Measurements from ENCODE around the gene B4GAT1. TPM values are rescaled to one million over a fixed set of nuclear protein-coding genes. Genes with fewer than 3 reads are reported as not detected.
"Not testable (repeated sequence)": the region's sequence is repeated elsewhere in the genome, so short reads cannot be mapped to it uniquely, and the experiment has no call there.

Gene B4GAT1
- polyA plus RNA-seq, 2 donors = 4.9 to 7.0 TPM

GRCh38 chr11:66324664-66325063, 22.8 kb downstream of the B4GAT1 start:
- H3K4me3 ChIP-seq (ENCODE audit: low read depth in 1 of 2, low read length in 2 of 2) = no peak overlapping the region
- no peaks in the 10 kb centered on the region for H3K27me3 ChIP-seq (ENCODE audit: control insufficient read depth in 1 of 2, insufficient read depth in 2 of 2, low read length in 2 of 2)
- H3K36me3 ChIP-seq (ENCODE audit: control insufficient read depth in 2 of 2, insufficient read depth in 2 of 2, low read length in 1 of 2) = no peaks in the 10 kb centered on the region
- H3K4me1 ChIP-seq (ENCODE audit: control insufficient read depth in 2 of 2, insufficient read depth in 2 of 2, low read length in 1 of 2) = peaks cover 0 to 13% of the 10 kb centered on the region in 2 donors
- 65% methylated on average over 10 of the region's 10 CpGs for WGBS, 2 donors
- no peaks in the 10 kb centered on the region for H3K9me3 ChIP-seq (ENCODE audit: control insufficient read depth in 2 of 2, insufficient read depth in 1 of 2, low read depth in 1 of 2, low read length in 1 of 2)
- no peak overlapping the region for H3K27ac ChIP-seq (ENCODE audit: low read depth in 2 of 2, low read length in 1 of 2)

DNA sequence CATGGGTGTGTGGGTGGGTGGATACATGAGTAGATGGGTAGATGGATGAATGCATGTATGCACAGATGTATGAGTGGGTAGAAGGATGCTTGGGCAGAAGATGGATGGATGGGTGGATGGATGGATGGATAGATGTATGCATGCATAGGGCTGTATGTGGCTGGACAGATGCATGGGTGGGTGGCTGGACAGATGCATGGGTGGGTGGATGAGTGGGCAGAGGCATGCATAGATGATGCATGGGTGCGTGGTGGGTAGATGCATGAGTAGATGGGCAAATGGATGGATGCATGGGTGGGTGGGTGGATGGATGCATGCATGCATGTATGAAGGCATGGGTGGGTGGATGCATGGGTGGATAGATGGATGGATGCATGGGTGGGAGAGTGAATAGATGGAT, 23.7 kb downstream of the B4GAT1 start:
- H3K36me3 ChIP-seq (ENCODE audit: control insufficient read depth in 2 of 2, insufficient read depth in 2 of 2, low read length in 1 of 2) = no peaks in the 10 kb centered on the region
- no peaks in the 10 kb centered on the region for H3K9me3 ChIP-seq (ENCODE audit: control insufficient read depth in 2 of 2, insufficient read depth in 1 of 2, low read depth in 1 of 2, low read length in 1 of 2)
- 98 to 100% methylated on average over 1 of the region's 1 CpG for WGBS, 2 donors
- H3K27me3 ChIP-seq (ENCODE audit: control insufficient read depth in 1 of 2, insufficient read depth in 2 of 2, low read length in 2 of 2) = no peaks in the 10 kb centered on the region
- peaks cover 0 to 13% of the 10 kb centered on the region in 2 donors for H3K4me1 ChIP-seq (ENCODE audit: control insufficient read depth in 2 of 2, insufficient read depth in 2 of 2, low read length in 1 of 2)
- no peak overlapping the region for H3K4me3 ChIP-seq (ENCODE audit: low read depth in 1 of 2, low read length in 2 of 2)
- no peak overlapping the region for H3K27ac ChIP-seq (ENCODE audit: low read depth in 2 of 2, low read length in 1 of 2)

DNA sequence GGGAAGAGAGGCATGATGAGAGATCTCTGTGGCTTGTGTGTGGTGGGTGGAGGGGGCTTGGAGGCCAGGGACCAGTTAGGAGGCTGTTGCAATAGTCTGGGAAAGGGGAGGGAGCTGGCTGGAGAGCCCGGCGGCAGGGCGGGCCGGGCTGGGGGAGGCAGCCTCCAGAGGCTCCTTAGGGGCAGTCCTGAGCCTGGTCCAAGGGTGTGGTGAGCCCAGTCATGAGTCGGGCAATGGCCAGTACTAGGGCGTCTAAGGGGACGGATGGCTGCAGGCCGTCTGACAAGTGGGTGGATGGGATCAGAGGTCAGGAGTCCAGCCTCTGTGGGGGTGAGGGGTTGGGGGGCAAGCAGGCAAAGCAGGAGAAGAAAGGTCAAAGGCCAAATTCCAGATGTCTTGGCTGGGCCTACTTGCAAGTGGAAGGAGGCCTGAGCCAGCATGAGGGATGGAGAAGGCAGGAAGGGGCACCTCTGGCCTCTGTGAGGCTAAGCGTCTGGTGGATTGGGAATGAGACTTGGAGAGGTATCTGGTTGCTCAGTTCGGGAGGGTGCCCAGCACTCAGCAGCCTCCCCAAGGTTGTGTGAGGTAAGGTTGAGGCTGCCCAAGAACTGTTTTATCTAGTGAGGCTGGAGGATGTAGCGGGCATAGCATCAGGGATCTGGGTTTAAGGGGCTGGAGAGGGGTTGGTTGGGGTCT, 24.5 kb downstream of the B4GAT1 start:
- no peak overlapping the region for H3K27ac ChIP-seq (ENCODE audit: low read depth in 2 of 2, low read length in 1 of 2)
- peaks cover 0 to 15% of the 10 kb centered on the region in 2 donors for H3K4me1 ChIP-seq (ENCODE audit: control insufficient read depth in 2 of 2, insufficient read depth in 2 of 2, low read length in 1 of 2)

DNA sequence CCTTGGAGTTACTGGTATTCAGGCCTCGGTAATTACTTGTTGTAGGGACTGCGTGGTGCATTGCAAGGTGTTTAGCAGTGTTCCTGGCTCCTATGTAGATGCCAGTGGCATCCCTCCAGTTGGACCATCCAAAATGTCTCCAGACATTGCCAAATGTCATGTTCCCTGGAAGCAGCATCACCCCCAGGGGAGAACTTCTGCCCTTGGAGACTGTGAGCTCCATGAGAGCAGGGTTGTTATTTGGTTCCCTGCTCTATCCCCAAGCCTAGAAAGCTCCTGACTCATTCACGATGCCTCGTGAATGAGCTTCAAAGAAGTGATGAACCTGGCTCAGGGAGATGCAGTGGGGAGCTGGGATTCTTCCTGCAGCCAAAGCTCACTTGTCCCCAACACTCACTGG, 25.8 kb downstream of the B4GAT1 start:
- H3K4me3 ChIP-seq (ENCODE audit: low read depth in 1 of 2, low read length in 2 of 2) = no peak overlapping the region
- no peaks in the 10 kb centered on the region for H3K36me3 ChIP-seq (ENCODE audit: control insufficient read depth in 2 of 2, insufficient read depth in 2 of 2, low read length in 1 of 2)
- H3K27me3 ChIP-seq (ENCODE audit: control insufficient read depth in 1 of 2, insufficient read depth in 2 of 2, low read length in 2 of 2) = no peaks in the 10 kb centered on the region
- no peak overlapping the region for H3K27ac ChIP-seq (ENCODE audit: low read depth in 2 of 2, low read length in 1 of 2)
- no peaks in the 10 kb centered on the region for H3K9me3 ChIP-seq (ENCODE audit: control insufficient read depth in 2 of 2, insufficient read depth in 1 of 2, low read depth in 1 of 2, low read length in 1 of 2)
- WGBS, 2 donors = 58 to 77% methylated on average over 4 of the region's 4 CpGs
- peaks cover 5 to 18% of the 10 kb centered on the region in 2 donors for H3K4me1 ChIP-seq (ENCODE audit: control insufficient read depth in 2 of 2, insufficient read depth in 2 of 2, low read length in 1 of 2)

More for the DNA sequence above, 24.5 kb downstream of the B4GAT1 start:
- Histone ChIP-seq H3K4me3 (ENCODE audit: low read depth in 1 of 2, low read length in 2 of 2) (no peak overlapping the region), H3K9me3 (ENCODE audit: control insufficient read depth in 2 of 2, insufficient read depth in 1 of 2, low read depth in 1 of 2, low read length in 1 of 2) (no peaks in the 10 kb centered on the region), H3K27me3 (ENCODE audit: control insufficient read depth in 1 of 2, insufficient read depth in 2 of 2, low read length in 2 of 2) (no peaks in the 10 kb centered on the region), H3K36me3 (ENCODE audit: control insufficient read depth in 2 of 2, insufficient read depth in 2 of 2, low read length in 1 of 2) (no peaks in the 10 kb centered on the region)
- WGBS, 2 donors = 69 to 79% methylated on average over 11 of the region's 11 CpGs

DNA sequence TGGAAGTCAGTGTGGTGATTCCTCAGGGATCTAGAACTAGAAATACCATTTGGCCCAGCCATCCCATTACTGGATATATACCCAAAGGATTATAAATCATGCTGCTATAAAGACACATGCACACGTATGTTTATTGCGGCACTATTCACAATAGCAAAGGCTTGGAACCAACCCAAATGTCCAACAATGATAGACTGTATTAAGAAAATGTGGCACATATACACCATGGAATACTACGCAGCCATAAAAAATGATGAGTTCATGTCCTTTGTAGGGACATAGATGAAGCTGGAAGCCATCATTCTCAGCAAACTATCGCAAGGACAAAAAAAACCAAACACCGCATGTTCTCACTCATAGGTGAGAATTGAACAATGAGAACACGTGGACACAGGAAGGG, 26.7 kb downstream of the B4GAT1 start:
- WGBS, 2 donors = 90 to 93% methylated on average over 6 of the region's 6 CpGs
- not testable (repeated sequence) for H3K36me3 ChIP-seq (ENCODE audit: control insufficient read depth in 2 of 2, insufficient read depth in 2 of 2, low read length in 1 of 2); H3K4me3 ChIP-seq (ENCODE audit: low read depth in 1 of 2, low read length in 2 of 2); H3K27me3 ChIP-seq (ENCODE audit: control insufficient read depth in 1 of 2, insufficient read depth in 2 of 2, low read length in 2 of 2); H3K9me3 ChIP-seq (ENCODE audit: control insufficient read depth in 2 of 2, insufficient read depth in 1 of 2, low read depth in 1 of 2, low read length in 1 of 2); H3K27ac ChIP-seq (ENCODE audit: low read depth in 2 of 2, low read length in 1 of 2)
- H3K4me1 ChIP-seq (ENCODE audit: control insufficient read depth in 2 of 2, insufficient read depth in 2 of 2, low read length in 1 of 2) = peaks cover 9 to 25% of the 10 kb centered on the region in 2 donors

GRCh38 chr11:66320289-66320688, 27.1 kb downstream of the B4GAT1 start:
- H3K4me1 ChIP-seq (ENCODE audit: control insufficient read depth in 2 of 2, insufficient read depth in 2 of 2, low read length in 1 of 2) = peaks cover 9 to 22% of the 10 kb centered on the region in 2 donors
- not testable (repeated sequence) for H3K36me3 ChIP-seq (ENCODE audit: control insufficient read depth in 2 of 2, insufficient read depth in 2 of 2, low read length in 1 of 2); H3K27me3 ChIP-seq (ENCODE audit: control insufficient read depth in 1 of 2, insufficient read depth in 2 of 2, low read length in 2 of 2); H3K9me3 ChIP-seq (ENCODE audit: control insufficient read depth in 2 of 2, insufficient read depth in 1 of 2, low read depth in 1 of 2, low read length in 1 of 2); H3K4me3 ChIP-seq (ENCODE audit: low read depth in 1 of 2, low read length in 2 of 2); H3K27ac ChIP-seq (ENCODE audit: low read depth in 2 of 2, low read length in 1 of 2)
- 83 to 97% methylated on average over 1 to 2 of the region's 2 CpGs for WGBS, 2 donors

GRCh38 chr11:66318600-66318970, 28.8 kb downstream of the B4GAT1 start:
- peak overlapping the region; percentile 50 to 74 for H3K27ac ChIP-seq (ENCODE audit: low read depth in 2 of 2, low read length in 1 of 2)
- 74% methylated on average over 3 of the region's 3 CpGs for WGBS, 2 donors
- peaks cover 9 to 25% of the 10 kb centered on the region in 2 donors for H3K4me1 ChIP-seq (ENCODE audit: control insufficient read depth in 2 of 2, insufficient read depth in 2 of 2, low read length in 1 of 2)
- H3K36me3 ChIP-seq (ENCODE audit: control insufficient read depth in 2 of 2, insufficient read depth in 2 of 2, low read length in 1 of 2) = no peaks in the 10 kb centered on the region
- H3K9me3 ChIP-seq (ENCODE audit: control insufficient read depth in 2 of 2, insufficient read depth in 1 of 2, low read depth in 1 of 2, low read length in 1 of 2) = no peaks in the 10 kb centered on the region
- H3K4me3 ChIP-seq (ENCODE audit: low read depth in 1 of 2, low read length in 2 of 2) = no peak overlapping the region
- no peaks in the 10 kb centered on the region for H3K27me3 ChIP-seq (ENCODE audit: control insufficient read depth in 1 of 2, insufficient read depth in 2 of 2, low read length in 2 of 2)

DNA sequence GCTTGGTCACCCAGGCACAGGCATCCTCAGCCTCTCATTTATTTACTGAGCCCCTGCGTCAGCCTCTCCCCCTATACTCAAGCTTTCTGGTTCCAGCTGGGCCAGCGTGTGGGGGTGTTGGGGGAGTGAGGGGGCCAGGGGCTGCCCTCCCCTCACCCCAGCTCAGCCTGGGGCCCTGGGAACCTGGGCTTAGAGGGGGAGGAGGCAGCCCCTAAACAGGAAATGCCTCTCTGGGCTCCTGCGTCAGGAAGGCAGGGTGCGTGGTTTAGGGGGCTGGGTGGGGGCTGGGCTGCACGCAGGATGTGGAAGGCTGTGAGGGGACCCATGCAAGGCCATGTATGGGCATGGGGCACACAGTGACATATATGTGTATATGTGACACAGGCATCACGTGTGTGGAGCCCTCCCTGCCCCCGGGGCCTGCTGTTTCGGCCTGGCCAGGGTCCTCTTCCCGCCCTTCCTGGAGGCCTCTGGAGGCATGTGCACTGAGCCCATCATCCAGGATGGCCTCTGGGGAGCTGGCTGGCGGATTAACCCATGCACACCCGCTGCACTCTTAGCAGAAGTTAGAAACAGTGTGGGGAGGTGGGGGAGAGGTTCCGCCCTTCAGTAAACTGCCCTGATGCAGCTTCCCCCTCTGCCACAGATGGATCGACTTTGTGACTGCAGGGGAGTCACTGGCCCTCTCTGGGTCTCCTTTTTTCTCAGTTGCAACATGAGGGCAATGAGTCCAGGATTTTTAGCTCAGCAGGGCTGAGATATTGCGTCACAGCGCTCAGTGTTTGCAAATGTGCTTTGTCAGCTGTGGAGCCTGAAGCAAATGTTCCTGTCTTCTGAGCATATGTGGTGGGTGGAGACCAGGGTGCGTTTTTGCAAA, 29.5 kb downstream of the B4GAT1 start:
- Histone ChIP-seq H3K9me3 (ENCODE audit: control insufficient read depth in 2 of 2, insufficient read depth in 1 of 2, low read depth in 1 of 2, low read length in 1 of 2) (no peaks in the 10 kb centered on the region), H3K4me1 (ENCODE audit: control insufficient read depth in 2 of 2, insufficient read depth in 2 of 2, low read length in 1 of 2) (peaks cover 9 to 26% of the 10 kb centered on the region in 2 donors), H3K27me3 (ENCODE audit: control insufficient read depth in 1 of 2, insufficient read depth in 2 of 2, low read length in 2 of 2) (no peaks in the 10 kb centered on the region), H3K4me3 (ENCODE audit: low read depth in 1 of 2, low read length in 2 of 2) (no peak overlapping the region), H3K36me3 (ENCODE audit: control insufficient read depth in 2 of 2, insufficient read depth in 2 of 2, low read length in 1 of 2) (no peaks in the 10 kb centered on the region), H3K27ac (ENCODE audit: low read depth in 2 of 2, low read length in 1 of 2) (peak overlapping the region; percentile 74 to 84)
- 30 to 34% methylated on average over 16 of the region's 16 CpGs for WGBS, 2 donors

DNA sequence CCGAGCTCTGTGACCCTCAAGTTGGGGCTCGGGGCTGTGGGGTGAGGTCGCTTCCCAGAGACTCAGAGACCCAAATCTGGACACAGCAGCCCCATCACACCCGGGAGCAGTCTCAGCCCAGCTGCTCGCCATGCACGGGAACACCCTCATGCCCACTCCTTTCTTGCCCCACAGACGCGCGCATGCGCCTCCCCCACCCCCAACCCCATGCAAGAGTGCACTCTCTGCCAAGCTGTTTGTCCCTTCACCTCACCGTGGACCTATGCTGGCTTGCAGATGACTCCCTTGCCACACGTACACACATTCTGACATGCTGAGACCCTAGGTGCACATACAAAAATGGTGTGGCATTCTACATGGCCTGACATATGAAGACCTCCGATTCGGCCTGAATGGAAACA, 30.1 kb downstream of the B4GAT1 start:
- peak overlapping the region; percentile 74 to 84 for H3K27ac ChIP-seq (ENCODE audit: low read depth in 2 of 2, low read length in 1 of 2)
- no peak overlapping the region for H3K4me3 ChIP-seq (ENCODE audit: low read depth in 1 of 2, low read length in 2 of 2)
- no peaks in the 10 kb centered on the region for H3K36me3 ChIP-seq (ENCODE audit: control insufficient read depth in 2 of 2, insufficient read depth in 2 of 2, low read length in 1 of 2)
- no peaks in the 10 kb centered on the region for H3K9me3 ChIP-seq (ENCODE audit: control insufficient read depth in 2 of 2, insufficient read depth in 1 of 2, low read depth in 1 of 2, low read length in 1 of 2)
- no peaks in the 10 kb centered on the region for H3K27me3 ChIP-seq (ENCODE audit: control insufficient read depth in 1 of 2, insufficient read depth in 2 of 2, low read length in 2 of 2)
- WGBS, 2 donors = 27 to 28% methylated on average over 14 of the region's 14 CpGs
- peaks cover 9 to 26% of the 10 kb centered on the region in 2 donors for H3K4me1 ChIP-seq (ENCODE audit: control insufficient read depth in 2 of 2, insufficient read depth in 2 of 2, low read length in 1 of 2)

Data from esophagus (tissue), 2 donors.